ENCODE measurements around the gene RAD54L2.

- TF ChIP-seq CTCF (conservative IDR thresholded peaks at IDR 0.05), result no peak
- no peak for TF ChIP-seq ZFX (IDR thresholded peaks at IDR 0.05)
Observed at GRCh38 chr3:51514210-51514609, 24.3 kb upstream of the RAD54L2 start.
